ENCODE data around the gene CEP78.
"Not testable (repeated sequence)": the region's sequence is repeated elsewhere in the genome, so short reads cannot be mapped to it uniquely, and the experiment has no call there.

CEP78 gene

GRCh38 chr9:78235256-78235761 lies 566 bp upstream of the CEP78 start:
- no peak for DNase-seq (ENCODE audit: low spot score)

- peak; percentile 34 for DNase-seq (ENCODE audit: low spot score)
These were observed 656 bp downstream of the CEP78 start for GRCh38 chr9:78236551-78236910.

- no peak for DNase-seq (ENCODE audit: low spot score)
These were observed 2.5 kb downstream of the CEP78 start for GRCh38 chr9:78238046-78239038.

DNA sequence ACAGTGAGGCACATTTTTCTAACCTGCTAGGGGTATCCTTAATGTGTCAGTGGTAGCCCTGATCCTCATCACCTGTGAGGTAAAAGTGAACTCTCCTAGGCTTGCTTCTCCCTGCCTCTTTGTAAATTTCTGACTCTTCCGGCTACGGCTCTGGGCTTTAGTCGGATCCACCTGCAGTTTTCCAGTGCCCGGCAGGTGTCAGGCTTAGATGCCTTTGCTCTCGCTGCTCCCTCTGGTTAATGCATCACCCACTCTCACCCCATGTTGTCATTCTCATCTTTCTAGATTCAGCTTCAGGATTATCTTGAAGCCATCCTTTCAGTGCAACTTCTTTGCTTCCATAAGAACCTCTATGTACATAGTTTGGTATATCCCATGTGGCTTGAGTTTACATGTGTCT lies 3.6 kb downstream of the CEP78 start:
- DNase-seq (ENCODE audit: low spot score), result no peak

DNA sequence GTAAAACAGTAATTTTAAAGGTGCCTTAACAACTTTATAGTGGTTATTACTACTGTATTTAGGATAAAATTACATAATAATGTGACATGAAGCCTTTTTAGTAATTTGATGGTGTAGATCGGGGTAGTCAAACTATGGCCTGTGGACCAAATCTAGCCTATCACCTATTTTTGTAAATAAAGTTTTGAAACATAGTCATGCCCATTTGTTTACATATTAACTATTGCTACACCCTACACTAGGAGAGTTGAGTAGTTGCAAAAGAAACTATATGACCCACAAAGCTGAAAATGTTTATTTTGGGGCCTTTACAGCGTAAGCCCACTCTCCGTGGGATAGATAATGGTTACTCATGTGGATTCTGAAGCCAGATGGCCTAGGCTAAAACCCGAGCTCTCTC lies 6.2 kb downstream of the CEP78 start:
- DNase-seq (ENCODE audit: low spot score), result no peak

- DNase-seq (ENCODE audit: low spot score), result no peak
These were observed 7.3 kb downstream of the CEP78 start for GRCh38 chr9:78243130-78243529.

DNA sequence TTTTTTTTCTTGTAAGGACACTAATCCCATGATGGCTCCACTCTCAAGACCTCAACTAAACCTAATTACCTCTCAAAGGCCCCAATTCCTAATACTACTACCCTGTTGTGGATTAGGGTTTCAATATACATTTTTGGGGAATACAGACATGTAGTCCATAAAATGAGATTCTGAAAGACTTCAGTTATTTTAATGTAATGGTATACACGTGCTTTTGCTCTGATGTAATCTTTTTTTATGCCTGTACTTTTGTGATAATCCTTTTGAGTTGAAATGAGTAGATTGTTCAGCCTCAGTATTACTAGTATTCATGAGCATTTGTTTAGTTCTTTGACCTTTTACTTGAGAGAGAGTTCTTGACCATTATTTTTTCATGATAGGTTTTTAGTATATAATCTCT lies 9.5 kb downstream of the CEP78 start:
- no peak for DNase-seq (ENCODE audit: low spot score)

- DNase-seq (ENCODE audit: low spot score), result no peak
These were observed 12.8 kb downstream of the CEP78 start for GRCh38 chr9:78248635-78249034.

DNA sequence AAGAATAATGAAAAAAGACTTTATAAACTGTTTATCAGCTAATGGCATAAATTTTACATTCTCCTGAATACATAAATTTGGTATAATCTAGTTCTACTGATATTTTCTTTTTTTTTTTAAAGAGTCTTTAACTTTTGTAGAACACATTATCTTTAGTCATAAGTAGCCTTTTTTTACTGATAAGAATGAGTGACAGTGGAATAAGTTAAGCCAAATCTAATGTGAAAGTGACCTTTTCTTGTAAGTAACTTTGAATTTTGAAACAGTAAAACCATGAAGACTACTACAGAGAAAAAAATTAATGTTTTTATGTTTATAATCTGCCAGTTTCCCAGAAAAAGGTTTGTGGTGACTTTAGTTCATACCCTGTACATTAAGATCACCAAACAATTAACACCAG lies 13.7 kb downstream of the CEP78 start:
- DNase-seq (ENCODE audit: low spot score), result no peak

GRCh38 chr9:78252616-78253015 lies 16.7 kb downstream of the CEP78 start:
- no peak for DNase-seq (ENCODE audit: low spot score)

DNA sequence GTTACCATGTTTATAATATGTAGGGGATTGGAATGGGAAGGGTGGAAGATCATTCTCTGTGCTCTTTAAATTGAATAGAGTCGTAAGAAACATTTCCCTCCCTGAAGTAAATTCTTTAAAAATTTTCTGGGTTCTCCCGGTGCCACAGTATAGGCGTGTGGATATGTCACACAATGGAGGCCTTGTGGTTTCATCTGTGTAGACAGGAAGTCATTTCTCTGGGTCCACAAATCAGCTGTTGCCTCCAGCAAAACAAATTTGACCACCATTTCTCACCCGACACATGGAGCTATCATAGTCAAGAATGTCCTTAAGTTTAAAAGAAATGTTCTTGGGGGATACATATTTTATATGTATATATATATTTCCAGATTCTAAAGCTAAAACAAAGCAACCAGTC lies 17.4 kb downstream of the CEP78 start:
- no peak for DNase-seq (ENCODE audit: low spot score)

DNA sequence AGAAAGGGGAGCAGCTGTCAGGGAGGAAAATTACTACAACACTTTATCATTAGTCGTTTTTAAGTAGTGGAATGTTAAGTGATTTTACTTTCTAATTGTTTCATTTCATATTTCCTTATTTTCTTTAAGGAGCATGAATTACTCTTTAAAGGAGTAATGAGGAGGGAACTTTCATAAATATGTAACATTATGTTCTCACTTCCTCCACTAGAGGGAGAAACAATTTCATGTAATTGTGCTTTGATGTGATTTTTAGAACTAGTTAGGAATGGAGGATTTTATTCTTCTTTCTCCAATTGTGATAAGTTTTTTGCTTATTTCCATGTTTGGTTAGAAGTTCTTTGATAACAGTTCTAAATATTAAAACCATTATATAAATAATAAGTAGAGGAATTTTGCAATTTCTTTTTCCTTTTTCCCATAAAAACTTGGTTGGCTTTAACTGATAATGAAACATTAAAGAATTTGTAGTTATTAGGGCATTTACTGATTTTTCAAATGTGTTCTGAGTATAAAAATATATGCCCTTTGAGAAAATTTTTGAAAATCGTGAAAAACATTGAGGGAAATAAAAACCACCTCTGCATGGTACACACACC lies 25.6 kb downstream of the CEP78 start:
- DNase-seq (ENCODE audit: low spot score), result peak; percentile 51

DNA sequence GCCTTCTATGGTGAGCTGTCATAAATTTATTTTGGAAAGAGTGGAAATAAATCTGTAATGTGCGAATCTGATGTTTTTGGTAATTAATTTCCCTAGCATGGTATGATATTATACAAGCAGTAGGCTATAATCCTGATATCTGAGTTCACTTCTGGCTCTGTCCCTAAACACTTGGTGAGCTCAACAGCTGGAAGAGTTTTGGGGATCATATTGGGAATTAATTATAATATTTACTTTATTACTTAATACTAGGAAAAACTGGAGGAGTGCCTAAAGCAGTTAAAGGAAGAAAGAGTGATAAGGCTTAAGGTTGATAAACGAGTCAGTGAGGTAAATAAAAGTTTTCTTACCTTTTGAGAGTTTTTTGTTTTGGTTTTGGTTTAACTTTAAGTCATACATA lies 26.8 kb downstream of the CEP78 start:
- DNase-seq (ENCODE audit: low spot score), result no peak

GRCh38 chr9:78267889-78268288 lies 32.0 kb downstream of the CEP78 start:
- no peak for DNase-seq (ENCODE audit: low spot score)

DNA sequence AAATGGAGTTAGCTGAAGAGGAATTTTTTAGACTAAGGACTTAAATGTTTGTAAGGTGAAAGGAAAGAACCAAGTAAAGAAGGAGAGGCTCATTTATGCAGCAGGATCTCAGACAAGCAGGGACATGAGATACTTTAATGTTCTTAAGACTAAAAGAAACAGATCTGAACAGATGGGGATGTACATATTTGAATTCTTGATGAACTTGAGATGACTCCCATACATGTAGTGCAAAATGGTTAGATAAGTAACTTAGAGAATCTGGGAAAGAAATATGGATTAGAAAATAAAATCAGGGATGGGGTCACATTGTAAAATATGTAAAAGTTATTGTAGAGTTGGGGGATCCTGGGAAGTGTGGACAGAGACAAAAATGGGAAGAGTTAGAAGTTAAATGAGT lies 33.9 kb downstream of the CEP78 start:
- DNase-seq (ENCODE audit: low spot score), result no peak

GRCh38 chr9:78272307-78272706 lies 36.4 kb downstream of the CEP78 start:
- DNase-seq (ENCODE audit: low spot score), result no peak

DNA sequence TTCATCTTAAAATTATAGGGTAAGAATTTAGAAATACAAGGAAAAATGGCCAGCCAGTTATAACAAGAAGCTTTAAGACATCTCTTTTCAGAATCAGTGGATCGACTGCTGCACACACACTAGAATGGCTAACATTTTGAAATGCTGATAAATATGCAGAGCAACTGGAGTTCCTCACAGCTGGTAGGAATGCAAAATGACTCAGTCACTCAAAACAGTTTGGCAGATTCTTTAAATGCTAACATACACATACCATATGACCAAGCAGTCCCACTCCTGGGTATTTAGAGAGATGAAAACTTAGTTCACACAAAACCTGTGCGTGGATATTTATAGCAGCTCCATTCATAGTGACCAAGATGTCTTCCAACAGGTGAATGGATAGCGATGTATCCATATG lies 37.9 kb downstream of the CEP78 start:
- DNase-seq (ENCODE audit: low spot score), result peak; percentile 10

DNA sequence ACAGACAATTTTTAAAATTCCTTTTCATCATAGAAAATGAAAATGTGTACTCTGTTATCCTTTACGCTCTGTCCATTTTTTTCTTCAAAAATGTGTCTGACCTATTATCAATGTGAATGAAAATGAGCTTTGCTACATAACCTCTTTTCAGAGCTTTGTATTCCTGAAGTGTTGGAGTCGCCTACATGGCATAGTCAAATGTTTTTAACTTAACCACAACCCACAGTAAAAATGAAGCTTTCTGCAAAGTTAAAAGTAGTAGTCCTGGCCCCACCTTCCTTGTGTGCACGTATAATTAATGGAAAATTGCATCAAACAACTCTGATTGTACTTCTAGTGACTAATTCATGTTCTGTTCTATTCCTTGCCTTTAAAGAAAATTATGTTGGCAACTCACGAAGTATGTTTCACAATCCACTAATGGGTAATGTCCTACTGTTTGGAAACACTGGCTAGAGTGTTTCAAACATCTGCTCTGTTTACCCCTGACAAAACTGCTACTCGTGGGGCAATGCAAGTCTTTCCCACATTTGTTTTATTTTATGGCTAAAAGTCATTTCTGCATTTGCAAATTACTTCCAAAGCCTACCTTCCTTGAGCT lies 42.4 kb downstream of the CEP78 start:
- no peak for DNase-seq (ENCODE audit: low spot score)

GRCh38 chr9:78278801-78279200 lies 42.9 kb downstream of the CEP78 start:
- no peak for DNase-seq (ENCODE audit: low spot score)

GRCh38 chr9:78280982-78281668 lies 45.2 kb downstream of the CEP78 start:
- no peak for DNase-seq (ENCODE audit: low spot score)

GRCh38 chr9:78284181-78284580 lies 48.3 kb downstream of the CEP78 start:
- not testable (repeated sequence) for DNase-seq (ENCODE audit: low spot score)

DNA sequence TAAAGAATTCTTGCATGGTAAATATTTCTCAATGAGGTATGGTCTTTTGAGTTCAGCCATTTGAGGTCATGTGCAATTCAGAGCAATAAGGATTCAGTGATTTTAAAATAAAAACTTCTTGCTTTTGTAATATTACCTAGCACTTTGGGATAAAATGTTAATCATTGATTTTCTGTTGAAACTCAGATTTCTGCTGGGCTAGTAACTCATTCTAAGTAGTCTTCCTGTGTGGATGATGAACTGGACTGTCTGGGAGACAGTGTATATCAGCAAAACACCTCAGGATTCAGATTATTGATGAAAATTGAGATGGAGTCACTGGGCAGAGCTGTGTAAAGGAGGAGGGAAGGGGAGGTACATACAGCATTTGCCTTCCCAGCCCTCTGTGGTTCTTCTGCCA lies 50.2 kb downstream of the CEP78 start:
- no peak for DNase-seq (ENCODE audit: low spot score)

Measured in RKO (cell line).